ENCODE data around the gene SAP25.

SAP25 gene

GRCh38 chr7:100563809-100564400 is 9.8 kb downstream of the SAP25 start:
- H3K4me3 ChIP-seq (ENCODE audit: low read depth, low read length) = no peak overlapping the region
- peak; percentile 99 for TF ChIP-seq CTCF (IDR thresholded peaks at IDR 0.05; ENCODE audit: low read depth, low read length)

DNA sequence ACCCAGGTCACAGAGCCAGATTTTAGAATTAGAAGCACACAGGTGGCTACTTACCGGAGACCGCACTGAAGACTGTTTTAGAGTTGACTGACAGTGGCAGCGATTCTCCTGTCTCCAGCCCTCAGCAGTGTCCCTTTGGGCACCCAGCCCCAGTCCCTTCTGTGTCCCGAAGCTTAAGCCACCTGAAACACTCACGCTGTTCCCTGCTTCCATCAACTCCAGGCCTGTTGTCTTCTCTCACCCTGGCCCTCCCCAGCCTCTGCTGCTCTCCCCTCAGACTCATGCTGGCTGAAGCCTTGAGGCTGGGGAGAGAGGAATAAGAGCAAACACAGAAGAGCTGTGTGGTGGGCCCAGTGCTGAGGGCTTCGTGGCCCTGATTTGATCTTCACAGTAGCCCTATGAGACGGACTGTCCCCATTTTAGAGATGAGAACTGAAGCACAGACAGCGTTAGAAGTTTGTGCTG is 10.6 kb downstream of the SAP25 start:
- H3K4me3 ChIP-seq (ENCODE audit: low read depth, low read length) = no peak overlapping the region
- TF ChIP-seq CTCF (IDR thresholded peaks at IDR 0.05; ENCODE audit: low read depth, low read length) = no peak; the same call in 1 of the 2 replicates

- H3K4me3 ChIP-seq (ENCODE audit: low read depth, low read length) = no peak overlapping the region
- no peak for TF ChIP-seq CTCF (IDR thresholded peaks at IDR 0.05; ENCODE audit: low read depth, low read length)
These were observed 11.3 kb downstream of the SAP25 start for GRCh38 chr7:100562195-100563099.

DNA sequence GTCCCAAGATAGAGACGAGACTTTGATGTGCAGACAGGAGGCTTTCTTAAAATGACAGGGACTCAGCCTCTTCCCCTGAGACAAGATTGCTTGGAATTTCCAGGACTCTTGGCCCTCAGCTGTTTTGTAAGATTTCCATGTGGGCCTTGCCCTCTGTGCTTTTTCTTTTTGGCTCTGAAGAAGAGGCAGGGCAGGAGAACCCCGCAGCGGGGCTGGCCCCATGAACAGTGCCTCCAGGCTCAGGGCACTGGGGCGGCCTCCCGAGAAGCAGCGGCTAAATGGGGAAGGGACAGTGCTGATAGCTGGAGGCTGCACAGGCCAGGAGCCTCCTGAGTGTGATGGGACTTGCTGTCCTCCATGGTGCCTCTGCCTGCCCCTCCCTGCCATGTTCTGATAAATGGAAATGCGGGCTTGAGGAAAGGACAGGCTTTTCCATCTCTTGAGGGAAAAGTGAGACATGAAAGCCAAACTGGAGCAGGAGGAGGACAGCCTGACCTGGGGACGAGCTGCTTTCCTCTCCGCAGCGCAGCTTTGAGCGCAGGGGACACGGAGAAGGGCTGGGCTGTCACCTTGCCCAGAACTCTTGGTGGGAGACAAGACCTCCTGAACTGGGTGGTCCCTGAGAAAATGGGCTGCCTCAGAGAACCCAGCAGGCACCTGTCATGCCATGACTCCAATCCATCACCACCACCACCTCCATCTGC is 12.1 kb downstream of the SAP25 start:
- H3K4me3 ChIP-seq (ENCODE audit: low read depth, low read length) = no peak overlapping the region
- no peak for TF ChIP-seq CTCF (IDR thresholded peaks at IDR 0.05; ENCODE audit: low read depth, low read length)

- no peak for TF ChIP-seq CTCF (IDR thresholded peaks at IDR 0.05; ENCODE audit: low read depth, low read length)
- no peak overlapping the region for H3K4me3 ChIP-seq (ENCODE audit: low read depth, low read length)
These were observed 14.6 kb downstream of the SAP25 start for GRCh38 chr7:100559127-100559526.

DNA sequence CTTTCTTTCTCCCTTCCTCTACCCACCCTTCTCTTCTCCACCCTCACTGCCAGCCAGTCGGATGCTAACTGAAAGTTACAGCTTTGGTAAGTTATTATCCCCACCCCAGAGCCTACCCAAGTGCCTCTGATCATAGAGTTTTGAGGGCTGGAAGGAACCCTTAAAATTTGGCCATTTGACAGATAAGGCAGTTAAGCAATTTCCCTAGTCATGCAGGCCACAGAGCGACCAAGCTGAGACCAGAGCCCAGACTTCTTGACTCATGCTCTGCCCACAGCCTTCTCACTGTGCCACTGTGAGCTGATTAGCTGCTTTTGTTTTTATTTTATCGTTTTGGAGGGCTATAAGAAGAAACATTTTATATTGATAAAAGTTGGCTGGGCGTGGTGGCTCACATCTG is 17.2 kb downstream of the SAP25 start:
- TF ChIP-seq CTCF (IDR thresholded peaks at IDR 0.05; ENCODE audit: low read depth, low read length) = no peak
- H3K4me3 ChIP-seq (ENCODE audit: low read depth, low read length) = no peak overlapping the region
